Stimulated activated CD4-positive, alpha-beta T cell treated with anti-CD3 and anti-CD28 coated beads, Interleukin-4, amount 100 ng/mL, for 1 hour (primary cell): ENCODE data around the gene PHKB.
"Not testable (repeated sequence)": the region's sequence is repeated elsewhere in the genome, so short reads cannot be mapped to it uniquely, and the experiment has no call there.

ENCODE experiments used
- DNase-seq: peaks from one replicate; pipeline ENCODE4 v3.0.0-alpha.2; 2020

Gene PHKB

GRCh38 chr16:47631131-47631530 is 170.0 kb downstream of the PHKB start:
- DNase-seq: no peak

- no peak for DNase-seq
These were observed 173.0 kb downstream of the PHKB start for GRCh38 chr16:47634126-47634525.

GRCh38 chr16:47634727-47635126 is 173.6 kb downstream of the PHKB start:
- DNase-seq: no peak

GRCh38 chr16:47636501-47637099 is 175.5 kb downstream of the PHKB start:
- DNase-seq: no peak

GRCh38 chr16:47638175-47638574 is 177.0 kb downstream of the PHKB start:
- no peak for DNase-seq

- no peak for DNase-seq
These were observed 179.5 kb downstream of the PHKB start for GRCh38 chr16:47640661-47641060.

GRCh38 chr16:47643323-47644000 is 182.3 kb downstream of the PHKB start:
- no peak for DNase-seq

- no peak for DNase-seq
These were observed 183.0 kb downstream of the PHKB start for GRCh38 chr16:47644166-47644565.

- no peak for DNase-seq
These were observed 183.5 kb downstream of the PHKB start for GRCh38 chr16:47644661-47645060.

GRCh38 chr16:47646914-47647313 is 185.8 kb downstream of the PHKB start:
- DNase-seq: no peak

GRCh38 chr16:47657032-47657431 is 195.9 kb downstream of the PHKB start:
- DNase-seq: no peak

- no peak for DNase-seq
These were observed 196.8 kb downstream of the PHKB start for GRCh38 chr16:47657977-47658376.

GRCh38 chr16:47660540-47660939 is 199.4 kb downstream of the PHKB start:
- no peak for DNase-seq

GRCh38 chr16:47664653-47665325 is 203.7 kb downstream of the PHKB start:
- no peak for DNase-seq

GRCh38 chr16:47666434-47666833 is 205.3 kb downstream of the PHKB start:
- DNase-seq: no peak

- DNase-seq: no peak
These were observed 206.8 kb downstream of the PHKB start for GRCh38 chr16:47667956-47668355.

- no peak for DNase-seq
These were observed 211.3 kb downstream of the PHKB start for GRCh38 chr16:47672475-47672874.

- no peak for DNase-seq
These were observed 215.6 kb downstream of the PHKB start for GRCh38 chr16:47676635-47677177.

- not testable (repeated sequence) for DNase-seq
These were observed 220.4 kb downstream of the PHKB start for GRCh38 chr16:47681571-47681970.

GRCh38 chr16:47687694-47688093 is 226.6 kb downstream of the PHKB start:
- no peak for DNase-seq

- no peak for DNase-seq
These were observed 232.1 kb downstream of the PHKB start for GRCh38 chr16:47693226-47693625.

- DNase-seq: no peak
These were observed 233.4 kb downstream of the PHKB start for GRCh38 chr16:47694543-47694942.

- no peak for DNase-seq
These were observed 234.6 kb downstream of the PHKB start for GRCh38 chr16:47695756-47696155.

GRCh38 chr16:47697826-47698225 is 236.7 kb downstream of the PHKB start:
- no peak for DNase-seq
